Measurements from ENCODE around the gene PTPN3.

The PTPN3 gene

DNA sequence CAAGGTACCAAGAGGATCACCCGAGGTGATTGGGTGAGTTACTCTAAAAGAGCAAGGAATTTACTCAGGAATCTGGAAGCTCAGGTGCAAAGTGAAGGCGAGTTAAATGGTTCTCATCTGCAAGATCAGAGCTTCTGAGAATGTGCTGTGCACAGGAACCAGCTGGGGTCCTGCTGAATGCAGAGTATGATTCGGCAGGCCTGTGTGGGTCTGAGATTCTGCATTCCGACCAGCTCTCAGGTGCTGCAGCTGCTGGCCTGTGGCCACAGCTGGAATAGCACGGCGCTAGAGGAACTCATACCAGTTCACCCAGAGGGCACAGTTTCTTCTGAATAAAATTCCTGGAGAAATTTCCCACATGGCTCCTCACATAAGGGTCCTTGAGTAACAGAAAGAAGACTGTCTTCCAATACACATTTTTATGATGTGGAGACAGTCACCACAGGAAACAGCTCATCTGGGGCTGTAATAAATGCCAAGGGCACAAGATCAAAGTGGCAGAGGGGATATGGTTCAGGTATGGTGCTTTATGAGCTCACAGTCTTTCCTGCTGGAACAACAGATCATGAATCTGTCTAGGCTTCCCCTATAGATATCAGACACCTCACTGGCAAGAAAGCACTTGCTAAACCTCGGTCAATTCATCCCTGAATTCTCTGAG is 83.9 kb downstream of the PTPN3 start:
- Histone ChIP-seq H3K4me3 (ENCODE audit: low read depth, low read length) (no peak overlapping the region), H3K27me3 (ENCODE audit: control insufficient read depth, insufficient read depth, low read length) (no peaks in the 10 kb centered on the region), H3K9me3 (ENCODE audit: control insufficient read depth, insufficient read depth, low read length) (no peaks in the 10 kb centered on the region), H3K9ac (ENCODE audit: low read depth, low read length) (no peak overlapping the region), H3K36me3 (ENCODE audit: control insufficient read depth, insufficient read depth, low read length) (no peaks in the 10 kb centered on the region), H3K4me1 (ENCODE audit: control insufficient read depth, insufficient read depth, low read length) (peaks cover 10% of the 10 kb centered on the region)

DNA sequence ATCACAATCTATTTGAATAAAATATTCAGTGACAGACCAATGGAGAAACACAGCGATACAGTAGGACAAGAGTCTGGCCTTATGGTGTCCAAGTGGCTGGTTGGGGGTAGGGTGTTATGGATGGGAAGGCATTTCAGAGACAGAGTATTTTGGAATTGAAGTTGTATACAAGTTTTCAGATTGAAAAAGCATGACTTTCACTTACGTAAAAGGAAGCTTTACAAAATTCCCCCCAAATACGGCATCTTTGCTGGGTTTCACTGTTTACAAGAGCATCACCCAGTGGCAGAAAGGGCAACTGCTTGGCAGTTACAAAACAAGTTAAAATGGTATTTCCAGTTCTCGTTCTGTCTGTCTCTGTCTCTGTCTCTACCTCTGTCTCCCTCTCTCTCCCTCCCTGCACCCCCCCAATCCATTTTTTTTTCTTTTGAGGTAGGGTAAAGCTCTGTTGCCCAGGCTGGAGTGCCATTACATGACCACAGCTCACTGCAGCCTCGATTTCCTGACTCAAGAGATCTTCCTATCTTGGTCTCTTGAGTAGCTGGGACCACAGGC is 86.2 kb downstream of the PTPN3 start:
- H3K36me3 ChIP-seq (ENCODE audit: control insufficient read depth, insufficient read depth, low read length): no peaks in the 10 kb centered on the region
- peaks cover 14% of the 10 kb centered on the region for H3K4me1 ChIP-seq (ENCODE audit: control insufficient read depth, insufficient read depth, low read length)
- H3K4me3 ChIP-seq (ENCODE audit: low read depth, low read length): no peak overlapping the region

DNA sequence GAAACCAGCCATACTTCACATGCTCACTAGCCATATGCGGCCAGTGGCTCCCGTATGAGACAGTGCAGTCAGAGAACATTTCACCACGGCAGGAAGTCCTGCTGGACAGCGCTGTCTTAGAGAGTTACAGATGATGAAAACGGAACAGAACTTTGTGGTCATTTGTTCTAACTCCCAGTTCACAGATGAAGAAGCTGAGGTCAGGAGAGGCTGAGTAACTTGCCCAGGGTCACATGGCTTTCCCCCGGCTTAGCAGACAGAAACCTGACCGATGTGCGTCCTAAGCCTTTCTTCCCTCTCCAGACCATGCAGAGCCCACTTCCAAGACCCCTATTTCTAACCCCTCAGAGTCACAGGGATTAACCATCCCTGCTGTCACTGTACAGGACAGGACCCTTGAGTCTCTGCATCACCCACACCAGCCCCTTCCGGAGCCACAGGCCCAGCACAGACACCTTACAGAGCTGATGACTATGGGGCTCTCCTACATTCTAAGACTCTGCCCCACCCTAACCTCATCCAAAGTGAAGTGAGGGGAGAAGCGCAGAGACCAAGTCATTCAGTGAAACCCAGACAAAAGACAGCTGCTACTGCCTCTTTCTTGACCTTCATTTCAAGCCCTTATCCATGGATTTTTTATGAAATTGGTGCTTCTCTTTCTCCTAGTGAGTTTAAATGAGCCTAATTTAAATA is 86.9 kb downstream of the PTPN3 start:
- Histone ChIP-seq H3K27me3 (ENCODE audit: control insufficient read depth, insufficient read depth, low read length) (no peaks in the 10 kb centered on the region), H3K4me1 (ENCODE audit: control insufficient read depth, insufficient read depth, low read length) (peaks cover 14% of the 10 kb centered on the region), H3K9ac (ENCODE audit: low read depth, low read length) (no peak overlapping the region), H3K9me3 (ENCODE audit: control insufficient read depth, insufficient read depth, low read length) (no peaks in the 10 kb centered on the region), H3K36me3 (ENCODE audit: control insufficient read depth, insufficient read depth, low read length) (no peaks in the 10 kb centered on the region), H3K4me3 (ENCODE audit: low read depth, low read length) (no peak overlapping the region)

More for the DNA sequence above, 86.2 kb downstream of the PTPN3 start:
- Histone ChIP-seq H3K9me3 (ENCODE audit: control insufficient read depth, insufficient read depth, low read length) (no peaks in the 10 kb centered on the region), H3K27me3 (ENCODE audit: control insufficient read depth, insufficient read depth, low read length) (no peaks in the 10 kb centered on the region), H3K9ac (ENCODE audit: low read depth, low read length) (no peak overlapping the region)

DNA sequence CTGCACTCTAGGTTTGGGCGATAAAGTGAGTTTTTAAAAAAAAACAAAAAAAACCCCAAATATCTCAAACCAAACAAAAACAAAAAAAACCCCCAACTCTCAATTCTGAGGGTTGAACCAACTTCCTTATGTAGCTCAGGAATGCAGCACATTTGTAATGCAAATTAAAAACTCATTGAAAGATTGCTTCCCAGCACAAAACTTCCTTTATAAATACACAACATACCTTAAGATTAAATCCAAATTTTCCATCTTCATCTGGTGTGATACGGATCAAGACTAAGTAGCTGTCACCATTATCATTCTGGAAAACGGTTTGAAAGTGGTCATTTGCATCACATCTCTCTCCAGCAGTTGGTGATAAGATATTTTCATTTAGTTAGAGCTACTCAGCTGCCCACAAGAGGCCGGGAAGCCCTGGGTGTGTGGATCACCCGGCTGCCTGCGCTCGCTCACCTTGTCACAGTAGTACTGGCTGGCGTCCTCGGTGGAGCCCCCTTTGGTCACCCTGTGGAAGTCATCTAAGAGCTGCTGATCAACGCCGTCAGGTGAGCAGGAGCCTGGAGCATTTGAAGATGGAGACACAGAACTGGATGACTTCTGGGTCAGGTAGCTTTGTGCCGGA is 88.2 kb downstream of the PTPN3 start:
- H3K36me3 ChIP-seq (ENCODE audit: control insufficient read depth, insufficient read depth, low read length): no peaks in the 10 kb centered on the region
- H3K4me1 ChIP-seq (ENCODE audit: control insufficient read depth, insufficient read depth, low read length): peaks cover 14% of the 10 kb centered on the region
- no peaks in the 10 kb centered on the region for H3K9me3 ChIP-seq (ENCODE audit: control insufficient read depth, insufficient read depth, low read length)
- H3K4me3 ChIP-seq (ENCODE audit: low read depth, low read length): no peak overlapping the region
- H3K9ac ChIP-seq (ENCODE audit: low read depth, low read length): no peak overlapping the region
- H3K27me3 ChIP-seq (ENCODE audit: control insufficient read depth, insufficient read depth, low read length): no peaks in the 10 kb centered on the region

DNA sequence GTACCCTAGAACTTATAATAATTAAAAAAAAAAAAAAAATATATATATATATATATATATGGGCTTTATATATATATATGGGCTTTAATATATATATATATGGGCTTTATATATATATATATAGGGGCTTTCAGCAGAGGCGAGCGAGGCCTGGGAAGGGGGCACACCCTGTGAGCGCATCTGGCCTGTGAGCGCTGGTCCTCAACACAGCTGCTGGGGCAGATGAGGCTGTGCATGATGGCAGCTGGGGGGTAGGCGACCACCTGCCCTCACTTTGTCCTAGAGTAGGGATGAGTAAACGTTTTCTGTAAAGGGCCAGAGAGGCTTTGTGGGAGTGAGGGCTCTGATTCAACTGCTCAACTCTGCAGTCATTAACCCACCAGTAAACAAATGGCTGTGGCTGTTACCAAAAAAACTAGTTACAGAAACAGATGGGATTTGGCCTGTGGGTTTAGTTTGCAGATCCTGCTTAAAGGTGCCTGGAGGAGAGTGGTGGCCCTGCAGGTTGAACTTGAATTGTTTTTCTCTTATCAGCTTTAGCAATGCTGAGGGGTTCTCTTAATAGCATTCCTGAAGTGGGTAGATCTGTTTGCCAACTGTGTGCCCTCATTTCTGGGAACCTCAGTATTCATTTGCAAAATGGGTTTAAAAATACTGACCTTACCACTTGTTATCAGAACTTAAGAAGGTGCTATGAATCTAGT is 89.2 kb downstream of the PTPN3 start:
- no peaks in the 10 kb centered on the region for H3K27me3 ChIP-seq (ENCODE audit: control insufficient read depth, insufficient read depth, low read length)
- H3K4me3 ChIP-seq (ENCODE audit: low read depth, low read length): no peak overlapping the region
- peaks cover 14% of the 10 kb centered on the region for H3K4me1 ChIP-seq (ENCODE audit: control insufficient read depth, insufficient read depth, low read length)
- H3K36me3 ChIP-seq (ENCODE audit: control insufficient read depth, insufficient read depth, low read length): no peaks in the 10 kb centered on the region
- no peak overlapping the region for H3K9ac ChIP-seq (ENCODE audit: low read depth, low read length)
- H3K9me3 ChIP-seq (ENCODE audit: control insufficient read depth, insufficient read depth, low read length): no peaks in the 10 kb centered on the region

DNA sequence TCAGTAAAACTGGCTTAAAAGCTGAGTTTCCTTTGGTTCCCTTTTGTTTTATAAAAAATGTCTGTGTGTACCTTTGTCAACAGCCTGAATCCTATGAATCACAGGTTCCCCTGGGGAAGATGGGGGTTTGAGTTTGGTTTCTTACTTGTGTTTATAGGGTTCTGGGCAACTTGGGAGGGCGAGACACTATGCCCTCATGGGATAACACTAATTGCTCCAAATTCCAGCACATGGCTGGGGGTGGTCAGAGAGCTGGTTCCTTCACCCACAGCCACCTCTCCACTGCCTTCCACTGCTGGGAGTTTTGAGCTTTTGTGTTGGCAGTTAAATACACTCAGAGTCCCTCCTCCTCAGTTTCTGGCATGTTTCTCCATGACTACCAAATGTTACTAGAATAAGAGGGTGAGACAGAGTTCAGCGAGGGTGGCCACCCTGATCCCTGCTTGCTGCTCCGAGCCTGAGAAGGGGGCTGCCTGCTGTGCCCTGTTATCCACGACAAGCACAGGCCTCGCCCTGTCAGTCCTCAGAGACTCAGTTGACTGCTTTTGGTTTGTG is 94.3 kb downstream of the PTPN3 start:
- H3K9me3 ChIP-seq (ENCODE audit: control insufficient read depth, insufficient read depth, low read length): no peaks in the 10 kb centered on the region
- peaks cover 2% of the 10 kb centered on the region for H3K4me1 ChIP-seq (ENCODE audit: control insufficient read depth, insufficient read depth, low read length)
- H3K36me3 ChIP-seq (ENCODE audit: control insufficient read depth, insufficient read depth, low read length): no peaks in the 10 kb centered on the region
- no peak overlapping the region for H3K9ac ChIP-seq (ENCODE audit: low read depth, low read length)
- no peak overlapping the region for H3K4me3 ChIP-seq (ENCODE audit: low read depth, low read length)
- no peaks in the 10 kb centered on the region for H3K27me3 ChIP-seq (ENCODE audit: control insufficient read depth, insufficient read depth, low read length)

DNA sequence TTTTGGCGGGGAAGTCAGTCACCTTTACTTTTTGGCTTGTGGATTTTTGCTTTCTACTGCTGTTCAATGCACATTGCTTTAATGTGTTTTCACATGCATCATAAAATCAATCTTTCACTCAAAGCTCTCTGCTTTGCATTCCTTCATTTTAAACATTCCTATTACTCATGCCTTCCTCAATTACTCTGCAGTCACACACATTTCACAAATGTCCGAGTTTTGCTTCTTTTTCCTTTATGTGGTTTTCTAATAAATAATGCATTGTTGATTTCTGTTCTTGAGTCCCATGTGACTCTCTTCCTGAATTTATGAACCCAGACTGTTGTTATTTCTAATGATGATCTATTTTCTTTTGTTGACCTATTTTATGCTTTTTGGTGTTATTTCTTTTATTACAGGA is 95.0 kb downstream of the PTPN3 start:
- H3K4me1 ChIP-seq (ENCODE audit: control insufficient read depth, insufficient read depth, low read length): peaks cover 2% of the 10 kb centered on the region
- H3K27me3 ChIP-seq (ENCODE audit: control insufficient read depth, insufficient read depth, low read length): no peaks in the 10 kb centered on the region
- no peaks in the 10 kb centered on the region for H3K36me3 ChIP-seq (ENCODE audit: control insufficient read depth, insufficient read depth, low read length)
- no peak overlapping the region for H3K9ac ChIP-seq (ENCODE audit: low read depth, low read length)
- H3K4me3 ChIP-seq (ENCODE audit: low read depth, low read length): no peak overlapping the region
- H3K9me3 ChIP-seq (ENCODE audit: control insufficient read depth, insufficient read depth, low read length): no peaks in the 10 kb centered on the region

DNA sequence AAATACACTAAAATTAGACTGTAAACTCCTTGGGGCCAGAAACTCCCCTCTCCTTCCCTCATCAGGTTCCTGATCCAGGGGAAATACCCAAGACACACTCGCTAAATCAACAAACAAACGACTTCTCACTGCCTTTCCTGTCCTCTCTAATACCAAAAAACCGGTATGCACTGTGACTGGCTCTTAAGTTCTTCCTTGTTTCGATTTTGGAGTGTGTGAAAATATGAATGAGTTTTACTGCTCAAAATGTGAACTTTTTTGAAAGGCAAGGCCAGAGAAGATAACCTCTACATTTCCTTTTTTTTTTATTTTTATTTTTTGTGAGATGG is 96.2 kb downstream of the PTPN3 start:
- Histone ChIP-seq H3K36me3 (ENCODE audit: control insufficient read depth, insufficient read depth, low read length) (no peaks in the 10 kb centered on the region), H3K4me1 (ENCODE audit: control insufficient read depth, insufficient read depth, low read length) (no peaks in the 10 kb centered on the region), H3K27me3 (ENCODE audit: control insufficient read depth, insufficient read depth, low read length) (no peaks in the 10 kb centered on the region), H3K9ac (ENCODE audit: low read depth, low read length) (no peak overlapping the region), H3K9me3 (ENCODE audit: control insufficient read depth, insufficient read depth, low read length) (no peaks in the 10 kb centered on the region), H3K4me3 (ENCODE audit: low read depth, low read length) (no peak overlapping the region)

DNA sequence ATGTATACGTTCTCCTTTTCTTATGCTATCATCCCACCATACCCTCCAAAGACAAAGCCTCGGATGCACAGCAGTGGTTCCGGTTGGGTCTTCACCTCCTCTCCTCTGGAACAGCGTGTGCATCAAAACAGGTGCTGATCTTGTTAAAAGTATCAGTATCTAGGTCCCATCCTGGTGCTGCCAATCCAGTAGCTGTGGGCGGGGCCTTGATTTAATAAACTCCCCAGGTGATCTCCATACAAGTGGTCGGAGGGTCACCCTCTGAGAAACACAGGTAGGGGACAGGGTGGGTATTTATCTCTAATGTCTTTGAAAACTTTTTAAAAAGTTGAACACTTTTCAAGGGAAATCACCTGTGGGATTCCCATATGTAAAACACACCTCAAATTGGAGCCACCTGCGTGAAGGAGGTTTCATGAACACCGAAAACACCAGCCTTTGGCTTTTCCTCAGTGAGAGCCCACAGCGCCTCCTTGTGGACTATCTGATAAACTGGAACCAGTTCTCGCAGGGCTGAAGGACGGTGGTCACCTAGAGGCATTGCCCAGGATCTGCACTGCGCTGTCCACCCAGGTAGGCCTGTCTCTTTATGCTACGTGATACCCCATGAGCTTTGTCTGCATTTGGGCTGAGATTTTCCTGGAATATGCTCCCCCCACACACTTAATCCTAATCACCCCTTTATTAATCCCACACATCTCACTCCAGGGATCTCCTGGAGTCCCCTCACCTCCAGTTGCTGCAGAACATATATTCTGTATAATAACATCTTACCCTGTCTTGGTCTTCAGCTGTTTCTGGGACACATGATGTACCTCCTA is 96.7 kb downstream of the PTPN3 start:
- Histone ChIP-seq H3K36me3 (ENCODE audit: control insufficient read depth, insufficient read depth, low read length) (no peaks in the 10 kb centered on the region), H3K9ac (ENCODE audit: low read depth, low read length) (no peak overlapping the region), H3K27me3 (ENCODE audit: control insufficient read depth, insufficient read depth, low read length) (no peaks in the 10 kb centered on the region), H3K4me3 (ENCODE audit: low read depth, low read length) (no peak overlapping the region), H3K9me3 (ENCODE audit: control insufficient read depth, insufficient read depth, low read length) (no peaks in the 10 kb centered on the region), H3K4me1 (ENCODE audit: control insufficient read depth, insufficient read depth, low read length) (no peaks in the 10 kb centered on the region)

DNA sequence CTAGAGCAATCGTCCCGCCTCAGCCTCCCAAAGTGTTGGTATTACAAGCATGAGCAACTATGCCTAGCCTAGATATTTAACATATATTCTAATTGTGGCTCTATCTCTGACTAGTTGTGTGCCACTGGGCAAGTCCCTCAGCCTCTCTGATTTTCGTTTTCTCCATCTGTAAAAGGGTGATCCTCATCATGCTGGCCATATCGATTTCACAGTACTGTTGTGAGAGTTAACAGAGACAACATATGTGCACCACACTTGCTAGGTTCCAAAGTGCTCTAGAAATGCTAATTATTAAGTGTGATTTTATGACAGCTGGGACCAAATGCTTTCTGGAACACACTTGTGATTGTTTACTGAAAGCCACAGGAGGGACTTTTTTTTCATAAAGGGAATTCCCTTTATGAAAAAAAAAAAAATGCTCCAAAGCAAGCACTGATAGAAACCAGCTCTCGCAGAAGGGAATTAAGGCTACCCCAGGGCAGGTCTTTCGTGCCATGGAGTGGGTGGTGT is 98.8 kb downstream of the PTPN3 start:
- Histone ChIP-seq H3K4me3 (ENCODE audit: low read depth, low read length) (no peak overlapping the region), H3K9me3 (ENCODE audit: control insufficient read depth, insufficient read depth, low read length) (no peaks in the 10 kb centered on the region), H3K9ac (ENCODE audit: low read depth, low read length) (no peak overlapping the region), H3K27me3 (ENCODE audit: control insufficient read depth, insufficient read depth, low read length) (no peaks in the 10 kb centered on the region), H3K36me3 (ENCODE audit: control insufficient read depth, insufficient read depth, low read length) (no peaks in the 10 kb centered on the region), H3K4me1 (ENCODE audit: control insufficient read depth, insufficient read depth, low read length) (no peaks in the 10 kb centered on the region)

DNA sequence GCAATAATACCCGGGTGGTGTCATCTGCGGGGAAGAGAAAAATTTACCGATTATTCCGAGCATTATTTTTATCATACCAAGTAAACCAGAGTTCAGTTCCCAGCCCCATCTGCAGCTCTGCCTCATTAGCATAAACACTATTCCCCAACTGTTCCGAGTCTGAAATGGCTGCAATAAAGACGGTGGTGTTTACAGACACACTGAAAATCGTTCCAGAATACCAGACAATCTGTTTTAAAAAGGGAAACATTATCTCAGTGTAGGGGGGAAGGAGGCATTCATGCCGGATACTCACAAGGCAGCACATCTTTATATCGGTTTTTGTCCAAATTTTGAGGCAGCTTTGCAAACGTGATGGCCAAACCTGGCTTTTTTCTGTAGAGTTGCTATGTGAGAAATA is 106.9 kb downstream of the PTPN3 start:
- no peaks in the 10 kb centered on the region for H3K27me3 ChIP-seq (ENCODE audit: control insufficient read depth, insufficient read depth, low read length)
- H3K4me1 ChIP-seq (ENCODE audit: control insufficient read depth, insufficient read depth, low read length): no peaks in the 10 kb centered on the region
- no peaks in the 10 kb centered on the region for H3K9me3 ChIP-seq (ENCODE audit: control insufficient read depth, insufficient read depth, low read length)
- H3K9ac ChIP-seq (ENCODE audit: low read depth, low read length): no peak overlapping the region
- H3K36me3 ChIP-seq (ENCODE audit: control insufficient read depth, insufficient read depth, low read length): no peaks in the 10 kb centered on the region
- no peak overlapping the region for H3K4me3 ChIP-seq (ENCODE audit: low read depth, low read length)

Data from iPS-15b (cell line).